Measurements from ENCODE around the gene MKI67.

Gene MKI67

GRCh38 chr10:128064108-128064969 is 61.9 kb downstream of the MKI67 start:
- DNase-seq (ENCODE audit: low read depth): peak; percentile 80

GRCh38 chr10:128063736-128064107 is 62.5 kb downstream of the MKI67 start:
- DNase-seq (ENCODE audit: low read depth): no peak

- no peak for DNase-seq (ENCODE audit: low read depth)
Measured at GRCh38 chr10:128062881-128063563, 63.2 kb downstream of the MKI67 start.

- no peak for DNase-seq (ENCODE audit: low read depth)
Measured at GRCh38 chr10:128062331-128062880, 63.8 kb downstream of the MKI67 start.

GRCh38 chr10:128061306-128062300 is 64.6 kb downstream of the MKI67 start:
- no peak for DNase-seq (ENCODE audit: low read depth)

- no peak for DNase-seq (ENCODE audit: low read depth)
Measured at GRCh38 chr10:128060341-128061250, 65.6 kb downstream of the MKI67 start.

- no peak for DNase-seq (ENCODE audit: low read depth)
Measured at GRCh38 chr10:128059982-128060293, 66.3 kb downstream of the MKI67 start.

GRCh38 chr10:128059266-128059981 is 66.8 kb downstream of the MKI67 start:
- DNase-seq (ENCODE audit: low read depth): no peak

- no peak for DNase-seq (ENCODE audit: low read depth)
Measured at GRCh38 chr10:128058750-128059134, 67.5 kb downstream of the MKI67 start.

- DNase-seq (ENCODE audit: low read depth): no peak
Measured at GRCh38 chr10:128058106-128058749, 68.0 kb downstream of the MKI67 start.

- DNase-seq (ENCODE audit: low read depth): no peak
Measured at GRCh38 chr10:128056303-128057050, 69.7 kb downstream of the MKI67 start.

- DNase-seq (ENCODE audit: low read depth): no peak
Measured at GRCh38 chr10:128055061-128055868, 71.0 kb downstream of the MKI67 start.

GRCh38 chr10:128054163-128054970 is 71.9 kb downstream of the MKI67 start:
- no peak for DNase-seq (ENCODE audit: low read depth)

- DNase-seq (ENCODE audit: low read depth): no peak
Measured at GRCh38 chr10:128053356-128053755, 72.9 kb downstream of the MKI67 start.

- no peak for DNase-seq (ENCODE audit: low read depth)
Measured at GRCh38 chr10:128052696-128053095, 73.5 kb downstream of the MKI67 start.

GRCh38 chr10:128051548-128051947 is 74.7 kb downstream of the MKI67 start:
- DNase-seq (ENCODE audit: low read depth): no peak

- no peak for DNase-seq (ENCODE audit: low read depth)
Measured at GRCh38 chr10:128050936-128051335, 75.3 kb downstream of the MKI67 start.

Data from GM04503 (cell line).